GM23338 (cell line): ENCODE measurements around the gene C1RL. TPM values are rescaled to one million over a fixed set of nuclear protein-coding genes. Genes with fewer than 3 reads are reported as not detected.

Source experiments
- ATAC-seq: fragments of 200-7000 bp; cut with Tn5 transposase; 3 replicates; pipeline ENCODE4 v1.9.1; 2020
- DNase-seq: peaks from one replicate; pipeline ENCODE4 v3.0.0-alpha.2; 2015; ENCODE audit warnings: low spot score
- H2AFZ ChIP-seq: fragments of 200-600 bp; sonication (generic); 2 replicates; pipeline ENCODE4 v1.8.0; 2016; ENCODE audit warnings: antibody characterized with exemption, mild to moderate bottlenecking, moderate library complexity
- H3F3A ChIP-seq: fragments of 200-600 bp; sonication (generic); replicated peaks from 2 replicates; pipeline ENCODE4 v1.8.0; 2017; ENCODE audit warnings: antibody characterized with exemption, mixed run types, low read depth
- H3K27ac ChIP-seq: fragments of 200-600 bp; sonication (generic); 2 replicates; pipeline ENCODE4 v1.6.1; 2016; ENCODE audit warnings: low read depth
- H3K27me3 ChIP-seq: fragments of 200-600 bp; sonication (generic); 2 replicates; pipeline ENCODE4 v1.8.0; 2016; ENCODE audit warnings: mild to moderate bottlenecking, mixed run types, moderate library complexity; ENCODE audit not compliant: insufficient read depth
- H3K36me3 ChIP-seq: fragments of 200-600 bp; sonication (generic); 2 replicates; pipeline ENCODE4 v1.8.0; 2016; ENCODE audit warnings: mild to moderate bottlenecking; ENCODE audit not compliant: insufficient read depth
- H3K4me1 ChIP-seq: fragments of 200-600 bp; sonication (generic); 2 replicates; pipeline ENCODE4 v1.8.0; 2016; ENCODE audit warnings: mild to moderate bottlenecking, moderate library complexity; ENCODE audit not compliant: insufficient read depth
- H3K4me2 ChIP-seq: fragments of 200-600 bp; sonication (generic); 2 replicates; pipeline ENCODE4 v1.7.1; 2017; ENCODE audit warnings: mixed run types
- H3K4me3 ChIP-seq: fragments of 200-600 bp; sonication (generic); 2 replicates; pipeline ENCODE4 v1.6.1; 2016; ENCODE audit warnings: mixed run types
- H3K79me2 ChIP-seq: fragments of 200-600 bp; sonication (generic); replicated peaks from 2 replicates; pipeline ENCODE4 v1.8.0; 2017; ENCODE audit warnings: mild to moderate bottlenecking; ENCODE audit not compliant: insufficient read depth
- H3K9me2 ChIP-seq: fragments of 200-600 bp; sonication (generic); 2 replicates; pipeline ENCODE4 v1.8.0; 2017; ENCODE audit not compliant: insufficient read depth
- H4K20me1 ChIP-seq: fragments of 200-600 bp; sonication (generic); replicated peaks from 2 replicates; pipeline ENCODE4 v1.8.0; 2017; ENCODE audit warnings: mild to moderate bottlenecking; ENCODE audit not compliant: insufficient read depth
- H3K27ac Mint-ChIP-seq: 2 replicates; pipeline ENCODE4 v1.8.0; 2020; ENCODE audit warnings: inconsistent platforms, mild to moderate bottlenecking, moderate library complexity, mixed read lengths
- H3K27me3 Mint-ChIP-seq: 3 replicates; pipeline ENCODE4 v1.8.0; 2022; ENCODE audit warnings: low read depth, mild to moderate bottlenecking, moderate library complexity, mixed read lengths, inconsistent platforms; ENCODE audit not compliant: insufficient read depth, poor library complexity
- H3K36me3 Mint-ChIP-seq: 3 replicates; pipeline ENCODE4 v1.8.0; 2021; ENCODE audit warnings: low read depth, mild to moderate bottlenecking, inconsistent platforms, moderate library complexity, mixed read lengths
- H3K4me1 Mint-ChIP-seq: 3 replicates; pipeline ENCODE4 v1.8.0; 2020; ENCODE audit warnings: mild to moderate bottlenecking, inconsistent platforms, mixed read lengths
- H3K4me3 Mint-ChIP-seq: 3 replicates; pipeline ENCODE4 v1.8.0; 2021; ENCODE audit warnings: moderate library complexity, mild to moderate bottlenecking, inconsistent platforms, mixed read lengths
- H3K9me3 Mint-ChIP-seq: 3 replicates; pipeline ENCODE4 v1.8.0; 2020; ENCODE audit warnings: moderate library complexity, mild to moderate bottlenecking, inconsistent platforms, mixed read lengths
- CREB1 ChIP-seq: fragments of 250-450 bp; sonication (Bioruptor Pico); IDR thresholded peaks from 2 replicates; pipeline ENCODE4 v1.5.0; 2020; ENCODE audit warnings: low read depth, mild to moderate bottlenecking, moderate library complexity
- ETS1 ChIP-seq: IDR thresholded peaks from 2 replicates; pipeline ENCODE4 v1.6.1; 2016; ENCODE audit warnings: antibody characterized with exemption
- EZH2 ChIP-seq: fragments of 200-600 bp; sonication (generic); IDR thresholded peaks from one replicate; pipeline ENCODE4 v1.8.0; 2017; ENCODE audit warnings: antibody characterized with exemption, mild to moderate bottlenecking, low read depth; ENCODE audit not compliant: unreplicated experiment
- EZH2phosphoT487 ChIP-seq: fragments of 200-600 bp; sonication (generic); IDR thresholded peaks from one replicate; pipeline ENCODE4 v1.8.1; 2018; ENCODE audit warnings: antibody characterized with exemption; ENCODE audit not compliant: unreplicated experiment
- JUNB ChIP-seq: IDR thresholded peaks from one replicate; pipeline ENCODE4 v1.6.1; 2016; ENCODE audit warnings: antibody characterized with exemption; ENCODE audit not compliant: unreplicated experiment
- NANOG ChIP-seq: IDR thresholded peaks from 2 replicates; pipeline ENCODE4 v1.6.1; 2016; ENCODE audit warnings: antibody characterized with exemption, borderline replicate concordance
- POLR2AphosphoS5 ChIP-seq: IDR thresholded peaks from 2 replicates; pipeline ENCODE4 v1.6.1; 2016; ENCODE audit warnings: antibody characterized with exemption, low read depth
- STAT1 ChIP-seq: IDR thresholded peaks from one replicate; pipeline ENCODE4 v1.6.1; 2016; ENCODE audit warnings: antibody characterized with exemption; ENCODE audit not compliant: unreplicated experiment
- ZNF114 ChIP-seq: fragments of 250-450 bp; sonication (Bioruptor Pico); IDR thresholded peaks from 2 replicates; pipeline ENCODE4 v1.5.0; 2020; ENCODE audit warnings: mild to moderate bottlenecking, moderate library complexity
- ZNF331 ChIP-seq: fragments of 250-450 bp; sonication (Bioruptor Pico); IDR thresholded peaks from 2 replicates; pipeline ENCODE4 v1.5.0; 2020; ENCODE audit warnings: low read depth, mild to moderate bottlenecking, moderate library complexity
- polyA plus RNA-seq: library from polyadenylated mRNA; unstranded; fragments of >200 nt; fragmentation: Nextera tagmentation; extraction: Ambion mirVana; gene quantifications from 2 replicates; pipeline ENCODE4 v1.2.1, GENCODE V29; 2016
- total RNA-seq: library from RNA; depleted of rRNA; stranded (reverse); fragments of >200 nt; shearing (Covaris generic); gene quantifications from 2 replicates; pipeline ENCODE4 v1.2.3, GENCODE V29; 2014
- TF ChIP-seq, protein P1 (sequence below), 2 experiments: fragments of 200-600 bp in 1 of 2; sonication (generic) in 1 of 2; conservative IDR thresholded peaks; 2 replicates each; pipeline versions ENCODE4 v1.5.1 to v1.6.1; 2016 to 2017; ENCODE audit warnings: antibody characterized with exemption in 2 of 2, low read depth in 2 of 2, mild to moderate bottlenecking in 2 of 2, moderate library complexity in 1 of 2
- TF ChIP-seq, protein P2 (sequence below): IDR thresholded peaks from one replicate; pipeline ENCODE4 v1.6.1; 2018; ENCODE audit warnings: antibody characterized with exemption; ENCODE audit not compliant: unreplicated experiment
- TF ChIP-seq, protein P3 (sequence below): fragments of 250-450 bp; sonication (Bioruptor Pico); IDR thresholded peaks from 2 replicates; pipeline ENCODE4 v1.5.0; 2020; ENCODE audit warnings: mild to moderate bottlenecking, moderate library complexity

C1RL gene
- total and polyA plus RNA-seq, 2 experiments from 2014 or later, result 7.3 to 8.8 TPM

- Histone ChIP-seq H3K79me2 (no peaks in the 10 kb centered on the region), H3K4me2 (no peak overlapping the region), H3K27me3 (no peaks in the 10 kb centered on the region), H2AFZ (no peak overlapping the region), H3K36me3 (no peaks in the 10 kb centered on the region; the same call in 1 of the 2 replicates), H3K9me2 (no peaks in the 10 kb centered on the region), H3K4me3 (no peak overlapping the region), H3F3A (no peaks in the 10 kb centered on the region), H3K27ac (no peak overlapping the region), H3K4me1 (no peaks in the 10 kb centered on the region), H4K20me1 (no peaks in the 10 kb centered on the region; the same call in 1 of the 2 replicates)
- TF ChIP-seq EZH2, result no peak
- no peak for TF ChIP-seq JUNB
- TF ChIP-seq, protein P1, sequence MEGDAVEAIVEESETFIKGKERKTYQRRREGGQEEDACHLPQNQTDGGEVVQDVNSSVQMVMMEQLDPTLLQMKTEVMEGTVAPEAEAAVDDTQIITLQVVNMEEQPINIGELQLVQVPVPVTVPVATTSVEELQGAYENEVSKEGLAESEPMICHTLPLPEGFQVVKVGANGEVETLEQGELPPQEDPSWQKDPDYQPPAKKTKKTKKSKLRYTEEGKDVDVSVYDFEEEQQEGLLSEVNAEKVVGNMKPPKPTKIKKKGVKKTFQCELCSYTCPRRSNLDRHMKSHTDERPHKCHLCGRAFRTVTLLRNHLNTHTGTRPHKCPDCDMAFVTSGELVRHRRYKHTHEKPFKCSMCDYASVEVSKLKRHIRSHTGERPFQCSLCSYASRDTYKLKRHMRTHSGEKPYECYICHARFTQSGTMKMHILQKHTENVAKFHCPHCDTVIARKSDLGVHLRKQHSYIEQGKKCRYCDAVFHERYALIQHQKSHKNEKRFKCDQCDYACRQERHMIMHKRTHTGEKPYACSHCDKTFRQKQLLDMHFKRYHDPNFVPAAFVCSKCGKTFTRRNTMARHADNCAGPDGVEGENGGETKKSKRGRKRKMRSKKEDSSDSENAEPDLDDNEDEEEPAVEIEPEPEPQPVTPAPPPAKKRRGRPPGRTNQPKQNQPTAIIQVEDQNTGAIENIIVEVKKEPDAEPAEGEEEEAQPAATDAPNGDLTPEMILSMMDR (conservative IDR thresholded peaks at IDR 0.05; ENCODE audit: low read depth in 2 of 2), result no peak
- TF ChIP-seq CREB1 (CRISPR knock-in tag), result no peak
- no peak for TF ChIP-seq EZH2phosphoT487
- TF ChIP-seq STAT1, result no peak
- TF ChIP-seq POLR2AphosphoS5, result no peak
- no peak for TF ChIP-seq ZNF114 (CRISPR knock-in tag)
- TF ChIP-seq, protein P2, sequence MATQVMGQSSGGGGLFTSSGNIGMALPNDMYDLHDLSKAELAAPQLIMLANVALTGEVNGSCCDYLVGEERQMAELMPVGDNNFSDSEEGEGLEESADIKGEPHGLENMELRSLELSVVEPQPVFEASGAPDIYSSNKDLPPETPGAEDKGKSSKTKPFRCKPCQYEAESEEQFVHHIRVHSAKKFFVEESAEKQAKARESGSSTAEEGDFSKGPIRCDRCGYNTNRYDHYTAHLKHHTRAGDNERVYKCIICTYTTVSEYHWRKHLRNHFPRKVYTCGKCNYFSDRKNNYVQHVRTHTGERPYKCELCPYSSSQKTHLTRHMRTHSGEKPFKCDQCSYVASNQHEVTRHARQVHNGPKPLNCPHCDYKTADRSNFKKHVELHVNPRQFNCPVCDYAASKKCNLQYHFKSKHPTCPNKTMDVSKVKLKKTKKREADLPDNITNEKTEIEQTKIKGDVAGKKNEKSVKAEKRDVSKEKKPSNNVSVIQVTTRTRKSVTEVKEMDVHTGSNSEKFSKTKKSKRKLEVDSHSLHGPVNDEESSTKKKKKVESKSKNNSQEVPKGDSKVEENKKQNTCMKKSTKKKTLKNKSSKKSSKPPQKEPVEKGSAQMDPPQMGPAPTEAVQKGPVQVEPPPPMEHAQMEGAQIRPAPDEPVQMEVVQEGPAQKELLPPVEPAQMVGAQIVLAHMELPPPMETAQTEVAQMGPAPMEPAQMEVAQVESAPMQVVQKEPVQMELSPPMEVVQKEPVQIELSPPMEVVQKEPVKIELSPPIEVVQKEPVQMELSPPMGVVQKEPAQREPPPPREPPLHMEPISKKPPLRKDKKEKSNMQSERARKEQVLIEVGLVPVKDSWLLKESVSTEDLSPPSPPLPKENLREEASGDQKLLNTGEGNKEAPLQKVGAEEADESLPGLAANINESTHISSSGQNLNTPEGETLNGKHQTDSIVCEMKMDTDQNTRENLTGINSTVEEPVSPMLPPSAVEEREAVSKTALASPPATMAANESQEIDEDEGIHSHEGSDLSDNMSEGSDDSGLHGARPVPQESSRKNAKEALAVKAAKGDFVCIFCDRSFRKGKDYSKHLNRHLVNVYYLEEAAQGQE, result no peak
- no peak for TF ChIP-seq ETS1
- no peak for TF ChIP-seq NANOG
- no peak for TF ChIP-seq ZNF331 (CRISPR knock-in tag)
- TF ChIP-seq, protein P3, sequence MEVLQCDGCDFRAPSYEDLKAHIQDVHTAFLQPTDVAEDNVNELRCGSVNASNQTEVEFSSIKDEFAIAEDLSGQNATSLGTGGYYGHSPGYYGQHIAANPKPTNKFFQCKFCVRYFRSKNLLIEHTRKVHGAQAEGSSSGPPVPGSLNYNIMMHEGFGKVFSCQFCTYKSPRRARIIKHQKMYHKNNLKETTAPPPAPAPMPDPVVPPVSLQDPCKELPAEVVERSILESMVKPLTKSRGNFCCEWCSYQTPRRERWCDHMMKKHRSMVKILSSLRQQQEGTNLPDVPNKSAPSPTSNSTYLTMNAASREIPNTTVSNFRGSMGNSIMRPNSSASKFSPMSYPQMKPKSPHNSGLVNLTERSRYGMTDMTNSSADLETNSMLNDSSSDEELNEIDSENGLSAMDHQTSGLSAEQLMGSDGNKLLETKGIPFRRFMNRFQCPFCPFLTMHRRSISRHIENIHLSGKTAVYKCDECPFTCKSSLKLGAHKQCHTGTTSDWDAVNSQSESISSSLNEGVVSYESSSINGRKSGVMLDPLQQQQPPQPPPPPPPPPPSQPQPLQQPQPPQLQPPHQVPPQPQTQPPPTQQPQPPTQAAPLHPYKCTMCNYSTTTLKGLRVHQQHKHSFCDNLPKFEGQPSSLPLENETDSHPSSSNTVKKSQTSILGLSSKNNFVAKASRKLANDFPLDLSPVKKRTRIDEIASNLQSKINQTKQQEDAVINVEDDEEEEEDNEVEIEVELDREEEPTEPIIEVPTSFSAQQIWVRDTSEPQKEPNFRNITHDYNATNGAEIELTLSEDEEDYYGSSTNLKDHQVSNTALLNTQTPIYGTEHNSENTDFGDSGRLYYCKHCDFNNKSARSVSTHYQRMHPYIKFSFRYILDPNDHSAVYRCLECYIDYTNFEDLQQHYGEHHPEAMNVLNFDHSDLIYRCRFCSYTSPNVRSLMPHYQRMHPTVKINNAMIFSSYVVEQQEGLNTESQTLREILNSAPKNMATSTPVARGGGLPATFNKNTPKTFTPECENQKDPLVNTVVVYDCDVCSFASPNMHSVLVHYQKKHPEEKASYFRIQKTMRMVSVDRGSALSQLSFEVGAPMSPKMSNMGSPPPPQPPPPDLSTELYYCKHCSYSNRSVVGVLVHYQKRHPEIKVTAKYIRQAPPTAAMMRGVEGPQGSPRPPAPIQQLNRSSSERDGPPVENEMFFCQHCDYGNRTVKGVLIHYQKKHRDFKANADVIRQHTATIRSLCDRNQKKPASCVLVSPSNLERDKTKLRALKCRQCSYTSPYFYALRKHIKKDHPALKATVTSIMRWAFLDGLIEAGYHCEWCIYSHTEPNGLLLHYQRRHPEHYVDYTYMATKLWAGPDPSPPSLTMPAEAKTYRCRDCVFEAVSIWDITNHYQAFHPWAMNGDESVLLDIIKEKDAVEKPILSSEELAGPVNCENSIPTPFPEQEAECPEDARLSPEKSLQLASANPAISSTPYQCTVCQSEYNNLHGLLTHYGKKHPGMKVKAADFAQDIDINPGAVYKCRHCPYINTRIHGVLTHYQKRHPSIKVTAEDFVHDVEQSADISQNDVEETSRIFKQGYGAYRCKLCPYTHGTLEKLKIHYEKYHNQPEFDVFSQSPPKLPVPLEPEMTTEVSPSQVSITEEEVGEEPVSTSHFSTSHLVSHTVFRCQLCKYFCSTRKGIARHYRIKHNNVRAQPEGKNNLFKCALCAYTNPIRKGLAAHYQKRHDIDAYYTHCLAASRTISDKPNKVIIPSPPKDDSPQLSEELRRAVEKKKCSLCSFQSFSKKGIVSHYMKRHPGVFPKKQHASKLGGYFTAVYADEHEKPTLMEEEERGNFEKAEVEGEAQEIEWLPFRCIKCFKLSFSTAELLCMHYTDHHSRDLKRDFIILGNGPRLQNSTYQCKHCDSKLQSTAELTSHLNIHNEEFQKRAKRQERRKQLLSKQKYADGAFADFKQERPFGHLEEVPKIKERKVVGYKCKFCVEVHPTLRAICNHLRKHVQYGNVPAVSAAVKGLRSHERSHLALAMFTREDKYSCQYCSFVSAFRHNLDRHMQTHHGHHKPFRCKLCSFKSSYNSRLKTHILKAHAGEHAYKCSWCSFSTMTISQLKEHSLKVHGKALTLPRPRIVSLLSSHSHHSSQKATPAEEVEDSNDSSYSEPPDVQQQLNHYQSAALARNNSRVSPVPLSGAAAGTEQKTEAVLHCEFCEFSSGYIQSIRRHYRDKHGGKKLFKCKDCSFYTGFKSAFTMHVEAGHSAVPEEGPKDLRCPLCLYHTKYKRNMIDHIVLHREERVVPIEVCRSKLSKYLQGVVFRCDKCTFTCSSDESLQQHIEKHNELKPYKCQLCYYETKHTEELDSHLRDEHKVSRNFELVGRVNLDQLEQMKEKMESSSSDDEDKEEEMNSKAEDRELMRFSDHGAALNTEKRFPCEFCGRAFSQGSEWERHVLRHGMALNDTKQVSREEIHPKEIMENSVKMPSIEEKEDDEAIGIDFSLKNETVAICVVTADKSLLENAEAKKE, result no peak
- H3K27me3 Mint-ChIP-seq, result no peaks in the 10 kb centered on the region
- DNase-seq (no peak), ATAC-seq (no peak)
- H3K4me1 Mint-ChIP-seq, result no peaks in the 10 kb centered on the region
- H3K27ac Mint-ChIP-seq, result no peak overlapping the region
- no peak overlapping the region for H3K4me3 Mint-ChIP-seq
- no peaks in the 10 kb centered on the region; the same call in 2 of the 3 replicates for H3K9me3 Mint-ChIP-seq
- peaks cover 4% of the 10 kb centered on the region; the same call in 2 of the 3 replicates for H3K36me3 Mint-ChIP-seq
Measured at GRCh38 chr12:7151532-7151931, 42.5 kb upstream of the C1RL start.
